GM15510 (cell line): ENCODE measurements around the gene SUMF1.

Experiments used
- POLR2A ChIP-seq: IDR thresholded peaks from 3 replicates; pipeline ENCODE4 v1.6.1; 2011; ENCODE audit warnings: borderline replicate concordance; ENCODE audit not compliant: insufficient read length; ENCODE audit errors: extremely low read depth

The SUMF1 gene

DNA sequence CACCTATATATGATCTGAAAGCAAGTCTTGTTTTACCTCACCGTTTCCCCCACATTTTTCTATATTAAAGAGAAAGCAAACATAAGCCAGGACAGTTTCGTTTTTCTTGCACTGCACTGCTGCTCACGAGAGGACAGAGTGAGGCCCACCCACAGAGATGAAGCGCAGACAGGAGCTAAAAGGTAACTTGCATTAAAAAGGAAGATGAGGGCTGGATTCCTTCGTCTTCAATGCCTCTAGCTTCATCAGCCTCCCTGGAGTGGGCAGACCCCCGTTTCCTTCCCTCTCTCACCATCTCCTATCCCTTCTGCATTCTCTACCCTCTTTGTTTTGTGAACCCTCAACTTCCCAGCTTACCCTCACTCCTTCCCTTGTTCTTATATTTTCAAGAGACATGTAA, 18.9 kb downstream of the SUMF1 start:
- no peak for TF ChIP-seq POLR2A

GRCh38 chr3:4447295-4447999, 19.6 kb downstream of the SUMF1 start:
- no peak for TF ChIP-seq POLR2A

- no peak for TF ChIP-seq POLR2A
These were observed 26.1 kb downstream of the SUMF1 start for GRCh38 chr3:4440951-4441350.

GRCh38 chr3:4438296-4438695, 28.8 kb downstream of the SUMF1 start:
- no peak for TF ChIP-seq POLR2A

DNA sequence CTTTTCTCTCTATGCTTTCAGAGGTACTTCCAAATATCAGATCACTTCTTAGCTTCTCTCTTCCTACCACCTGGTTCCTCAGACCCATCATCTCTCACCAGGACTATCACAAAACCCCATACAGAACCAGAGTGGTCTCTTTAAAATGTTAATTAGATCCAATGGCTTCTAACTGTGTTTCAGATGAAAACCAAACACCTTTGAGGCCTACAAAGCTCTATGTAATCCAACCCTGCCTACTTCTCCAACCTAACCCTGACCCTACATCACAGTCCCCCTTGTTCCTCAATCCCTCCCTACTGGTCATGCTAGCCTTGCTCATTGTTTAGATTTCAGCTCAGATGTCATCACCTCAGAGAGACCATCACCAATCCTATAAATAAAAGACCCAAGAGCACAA, 34.8 kb downstream of the SUMF1 start:
- TF ChIP-seq POLR2A, result no peak

GRCh38 chr3:4429648-4430350, 37.3 kb downstream of the SUMF1 start:
- no peak for TF ChIP-seq POLR2A

DNA sequence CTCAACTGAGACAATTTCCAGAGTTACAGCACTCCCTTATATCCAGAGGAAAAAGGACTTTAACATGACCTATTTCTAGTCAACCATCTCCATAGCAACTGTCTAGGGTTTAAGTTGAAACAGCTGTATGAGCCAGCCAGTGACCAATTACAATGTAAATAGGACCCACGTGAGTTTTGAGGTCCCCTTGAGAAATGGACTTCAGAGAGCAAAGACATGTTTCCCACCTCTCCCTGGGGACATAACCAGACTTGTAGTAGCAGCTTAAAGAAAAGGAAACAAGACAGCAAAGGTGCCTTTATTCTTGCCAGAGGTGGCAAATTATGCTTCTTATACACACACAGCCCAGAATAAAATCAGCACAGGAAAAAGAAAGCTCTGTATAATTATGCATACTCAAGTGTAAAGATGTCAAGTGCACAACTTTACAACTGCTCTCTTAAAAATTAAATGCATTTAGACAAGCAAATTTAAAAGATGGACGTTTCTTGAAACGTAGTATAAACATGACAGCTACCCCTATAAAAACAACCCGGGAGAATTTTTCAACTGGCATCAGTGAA, 40.2 kb downstream of the SUMF1 start:
- no peak for TF ChIP-seq POLR2A

GRCh38 chr3:4426261-4426781, 40.7 kb downstream of the SUMF1 start:
- TF ChIP-seq POLR2A, result no peak

- no peak for TF ChIP-seq POLR2A
These were observed 41.4 kb downstream of the SUMF1 start for GRCh38 chr3:4425707-4426106.

DNA sequence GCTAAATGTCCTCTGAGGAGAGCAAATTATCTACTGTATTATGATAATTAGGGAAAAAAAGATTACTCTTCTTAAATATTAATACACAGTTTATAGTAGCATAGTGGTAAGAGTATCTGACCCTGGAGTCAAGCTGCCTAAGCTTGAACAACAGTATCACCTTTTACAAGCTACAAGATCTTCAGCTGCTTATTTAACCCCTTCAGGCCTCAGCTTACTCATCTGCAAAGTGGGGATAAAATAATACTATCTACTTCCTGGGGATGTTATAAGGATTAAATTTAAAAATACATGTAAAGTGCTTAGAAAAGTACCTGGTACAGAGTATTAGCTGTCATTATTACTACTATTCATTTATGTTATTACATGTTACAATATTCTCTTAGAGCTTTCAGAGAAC, 42.0 kb downstream of the SUMF1 start:
- no peak for TF ChIP-seq POLR2A

DNA sequence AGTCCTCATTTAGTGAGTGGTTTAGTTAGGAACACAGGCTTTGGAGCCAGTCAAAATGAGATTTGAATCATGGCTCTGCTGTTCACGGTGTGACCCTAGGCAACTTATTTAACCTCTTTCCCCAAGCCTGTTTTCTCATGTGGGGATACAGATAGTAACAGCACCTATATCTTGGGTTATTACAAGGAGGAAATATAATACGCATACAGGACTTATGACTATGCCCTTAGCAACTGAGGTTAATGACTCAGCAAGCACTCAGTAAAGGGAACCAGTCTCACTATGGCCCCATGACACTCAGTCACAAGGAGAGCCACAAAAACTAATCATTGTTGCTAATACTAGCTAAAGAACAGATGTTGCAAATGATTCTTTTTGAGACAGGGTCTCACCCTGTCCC, 45.9 kb downstream of the SUMF1 start:
- TF ChIP-seq POLR2A, result no peak

GRCh38 chr3:4419920-4420319, 47.1 kb downstream of the SUMF1 start:
- no peak for TF ChIP-seq POLR2A

DNA sequence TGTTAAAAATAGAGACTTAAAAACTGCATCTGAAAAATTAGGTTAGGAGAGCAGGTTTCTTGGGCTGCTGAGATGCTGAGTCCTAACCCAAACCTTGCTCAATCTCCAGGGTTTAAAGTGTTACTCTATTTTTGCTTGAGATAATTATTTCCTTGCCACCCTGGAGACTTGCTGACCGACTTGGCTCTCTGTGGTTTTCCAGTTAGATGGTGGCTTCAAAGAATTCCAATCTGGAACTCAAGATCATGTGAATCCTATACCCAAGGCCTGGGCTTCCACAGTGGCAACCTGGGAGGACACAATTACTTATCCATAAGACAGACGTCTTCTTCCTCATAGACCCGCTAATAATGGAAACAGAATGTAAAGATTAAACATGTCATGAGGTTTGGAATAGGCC, 47.7 kb downstream of the SUMF1 start:
- no peak for TF ChIP-seq POLR2A

DNA sequence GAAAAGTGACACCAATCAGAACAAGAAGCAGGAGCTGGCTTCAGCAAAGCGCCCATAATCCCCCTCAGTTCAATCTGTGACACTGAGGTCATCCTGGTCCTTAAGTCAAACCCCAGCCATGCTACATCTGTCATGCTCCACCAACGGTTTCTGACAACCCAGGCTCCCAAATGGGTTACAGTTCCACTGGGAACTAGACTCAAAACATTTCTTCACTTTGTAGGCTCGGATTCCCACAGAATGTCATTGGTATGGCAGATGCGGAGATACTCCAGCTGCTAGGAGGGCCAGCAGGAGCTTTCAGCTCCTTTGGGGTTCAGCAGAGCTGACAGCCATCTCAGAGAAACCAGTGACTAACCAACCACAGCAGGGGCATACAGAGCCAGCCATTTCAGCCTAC, 48.9 kb downstream of the SUMF1 start:
- no peak for TF ChIP-seq POLR2A

DNA sequence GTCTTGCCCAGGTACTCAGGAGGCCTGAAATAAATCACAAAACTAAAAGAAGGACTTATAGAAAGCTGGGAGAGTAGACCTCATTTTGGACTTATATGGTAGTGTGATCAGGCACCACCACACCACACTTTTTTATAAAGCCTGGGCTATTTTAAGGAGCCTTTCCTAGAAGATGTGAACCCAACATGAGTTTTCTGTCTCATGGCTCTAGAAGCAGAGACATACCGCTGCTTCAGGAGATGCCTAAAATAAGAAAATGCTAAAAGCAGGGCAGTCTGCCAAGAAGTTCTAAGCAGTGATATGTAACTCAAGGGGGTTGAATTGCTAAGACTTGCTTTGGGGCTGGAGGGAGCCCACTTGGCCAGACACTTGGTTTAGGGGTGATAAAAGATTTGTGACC, 49.6 kb downstream of the SUMF1 start:
- TF ChIP-seq POLR2A, result no peak

- TF ChIP-seq POLR2A, result no peak
These were observed 50.1 kb downstream of the SUMF1 start for GRCh38 chr3:4416961-4417360.
